GM11168 (cell line): ENCODE measurements around the gene AACS.
"Not testable (repeated sequence)": the region's sequence is repeated elsewhere in the genome, so short reads cannot be mapped to it uniquely, and the experiment has no call there.

Experiments used
- in situ Hi-C: fragments of 300-500 bp; cut with MboI; formaldehyde crosslinking; loops from one replicate; pipeline ENCODE4 v1.12.0; 2022; ENCODE audit warnings: low sequenced_read_pairs; ENCODE audit not compliant: unreplicated experiment

Gene AACS

GRCh38 chr12:125089626-125090025 is 24.4 kb downstream of the AACS start:
- in situ Hi-C loops, result no loop called here

GRCh38 chr12:125090437-125090836 is 25.2 kb downstream of the AACS start:
- in situ Hi-C loops, result no loop called here

DNA sequence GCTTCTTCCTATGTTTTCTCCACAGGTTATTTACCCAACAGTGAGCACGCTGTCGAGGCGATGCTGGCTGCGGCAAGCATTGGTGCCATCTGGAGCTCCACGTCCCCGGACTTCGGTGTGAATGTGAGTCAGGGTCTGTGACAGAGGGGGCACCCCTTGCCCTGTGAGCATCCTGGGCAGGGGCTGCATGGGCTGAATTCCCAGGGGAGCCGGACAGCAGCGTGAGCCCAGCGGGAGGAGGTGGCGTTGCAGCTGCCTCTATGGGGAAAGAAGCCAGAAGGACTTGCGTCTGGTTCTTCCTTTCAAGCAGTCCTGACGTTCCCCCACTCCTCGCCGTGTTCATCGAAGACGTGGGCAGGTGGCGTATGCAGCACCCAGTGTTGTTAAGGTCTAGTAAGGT is 26.2 kb downstream of the AACS start:
- in situ Hi-C loops, result no loop called here

DNA sequence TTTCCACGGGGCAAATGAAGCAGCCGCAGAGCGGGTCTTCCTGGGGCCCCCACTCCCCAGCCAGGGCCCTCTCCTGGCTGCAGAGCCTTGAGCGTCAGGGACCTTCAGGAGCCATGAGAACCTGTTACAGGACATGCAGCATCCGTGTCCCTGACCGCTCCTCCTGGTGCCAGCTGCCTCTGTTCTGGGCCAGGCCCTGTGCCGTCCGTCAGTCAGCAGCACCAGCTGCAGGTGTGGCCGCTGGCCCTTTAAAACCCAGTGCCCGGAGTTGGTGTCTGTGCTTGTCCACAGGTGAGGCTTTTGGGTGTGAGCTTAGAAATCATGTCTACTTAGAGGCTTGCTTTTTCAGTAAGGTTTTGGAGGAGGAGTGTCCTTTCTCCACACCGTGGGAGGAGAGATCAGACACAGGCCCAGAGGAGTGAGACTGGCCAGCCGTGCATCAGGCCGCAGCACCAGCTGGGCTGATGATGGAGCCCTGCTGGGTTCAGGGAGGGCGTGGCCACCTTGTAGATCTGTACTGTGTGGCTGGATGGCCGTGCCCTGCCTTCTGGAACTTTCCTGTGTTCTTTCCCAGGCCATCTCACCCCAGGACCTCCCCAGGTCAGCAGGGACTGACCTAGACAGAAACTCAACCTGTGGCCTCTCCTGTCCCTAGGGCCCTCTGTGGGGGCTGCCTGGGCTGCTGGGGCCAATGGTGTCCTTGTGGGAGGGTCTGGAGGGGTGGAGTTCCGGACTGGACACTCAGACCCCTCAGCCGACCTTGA is 27.1 kb downstream of the AACS start:
- in situ Hi-C loops, result no loop called here

DNA sequence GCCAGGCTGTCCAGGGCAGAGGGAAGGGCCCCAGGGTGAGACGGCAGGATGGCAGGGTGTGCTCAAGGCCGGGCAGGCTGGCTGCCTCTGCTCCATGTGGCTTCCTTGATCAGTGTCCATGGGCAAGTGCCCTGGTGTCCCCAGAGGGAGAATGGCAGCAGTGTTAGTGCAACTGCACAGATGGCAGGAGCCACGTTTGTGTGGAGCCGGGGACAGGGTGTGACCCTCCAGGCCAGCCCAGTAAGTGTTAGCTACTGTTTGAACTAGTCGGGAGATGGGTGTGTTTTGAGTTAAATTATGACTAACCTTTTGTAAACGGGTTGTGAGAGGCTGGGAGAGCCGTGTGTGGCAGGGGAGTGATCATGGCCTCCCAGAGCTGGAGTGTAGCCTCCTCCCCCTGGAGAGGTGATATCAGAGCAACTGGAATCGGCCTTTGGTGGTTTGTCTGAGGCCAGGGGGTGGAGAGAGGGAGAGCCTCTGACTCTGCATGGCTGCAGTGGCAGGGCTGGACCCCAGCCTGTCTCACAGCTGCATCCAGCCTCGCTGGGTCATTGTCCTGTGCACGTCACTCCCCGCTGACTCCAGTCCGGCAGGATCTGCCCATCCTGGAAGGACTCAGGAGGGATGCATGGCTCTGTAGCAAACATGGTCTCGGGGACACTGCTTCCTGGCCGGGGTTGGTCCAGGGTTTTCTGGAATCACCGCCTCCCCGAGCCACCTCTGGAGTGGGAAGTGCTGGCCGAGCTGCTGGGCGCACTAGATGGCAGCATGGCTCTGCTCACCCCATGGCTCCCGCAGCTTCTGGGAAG is 27.8 kb downstream of the AACS start:
- in situ Hi-C loops, result no loop called here

- in situ Hi-C loops, result no loop called here
Measured at GRCh38 chr12:125093681-125094330, 28.6 kb downstream of the AACS start.

DNA sequence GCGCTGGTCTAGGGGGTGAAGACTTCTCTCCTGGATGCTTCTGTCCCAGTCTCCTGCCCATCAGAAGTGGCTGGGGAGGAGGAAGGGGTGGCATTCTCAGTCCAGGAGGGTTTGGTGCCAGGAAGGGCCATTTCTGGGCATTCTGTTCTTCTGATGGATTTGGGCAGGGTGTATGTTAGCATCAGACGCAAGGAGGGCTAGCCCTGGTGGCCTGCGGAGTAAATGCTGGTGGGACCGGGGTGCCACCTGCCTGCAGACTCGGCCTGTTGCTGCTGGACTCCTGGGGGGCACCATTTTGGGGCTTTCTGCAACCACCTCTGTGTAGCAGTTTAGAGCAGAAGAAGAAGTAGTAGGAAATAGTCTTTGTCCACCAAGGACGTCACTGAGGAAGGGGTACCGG is 31.7 kb downstream of the AACS start:
- in situ Hi-C loops, result no loop called here

GRCh38 chr12:125097427-125097826 is 32.2 kb downstream of the AACS start:
- in situ Hi-C loops, result no loop called here

- in situ Hi-C loops, result no loop called here
Measured at GRCh38 chr12:125098676-125099408, 33.6 kb downstream of the AACS start.

DNA sequence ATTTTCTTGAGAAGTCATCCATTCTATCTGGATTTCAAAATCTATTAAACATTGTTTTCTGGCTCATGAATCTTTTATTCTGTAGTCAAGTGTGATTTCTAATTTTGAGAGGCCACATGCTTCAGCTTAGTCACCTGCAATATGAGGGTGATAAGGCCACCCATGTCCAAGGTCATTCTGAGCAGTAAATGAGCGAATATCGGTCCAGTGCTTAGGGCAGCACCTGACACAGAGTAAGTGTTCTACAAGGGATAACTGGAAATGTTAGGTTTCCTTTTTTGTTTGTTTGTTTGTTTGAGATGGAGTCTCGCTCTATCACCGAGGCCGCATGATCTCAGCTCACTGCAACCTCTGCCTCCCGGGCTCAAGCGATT is 34.2 kb downstream of the AACS start:
- in situ Hi-C loops, result no loop called here

GRCh38 chr12:125100551-125101434 is 35.6 kb downstream of the AACS start:
- in situ Hi-C loops, result no loop called here

DNA sequence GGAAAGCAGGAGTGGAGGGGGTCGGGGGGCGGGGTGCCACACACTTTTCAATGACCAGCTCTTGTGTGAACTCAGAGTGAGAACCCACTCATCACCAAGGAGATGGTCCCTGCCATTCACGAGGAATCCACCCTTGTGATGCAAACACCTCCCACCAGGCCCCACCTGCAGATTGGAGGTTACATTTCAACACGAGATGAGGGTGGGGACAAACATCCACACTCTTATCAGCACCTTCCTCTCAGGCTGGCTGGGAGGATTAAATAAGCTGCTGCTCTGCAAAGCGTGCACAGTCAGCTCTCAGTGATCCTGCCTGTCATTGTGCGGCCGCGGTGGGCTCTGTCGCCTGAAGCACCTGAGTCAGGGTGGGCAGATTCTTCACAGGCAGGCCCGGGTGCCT is 39.7 kb downstream of the AACS start:
- in situ Hi-C loops, result no loop called here

DNA sequence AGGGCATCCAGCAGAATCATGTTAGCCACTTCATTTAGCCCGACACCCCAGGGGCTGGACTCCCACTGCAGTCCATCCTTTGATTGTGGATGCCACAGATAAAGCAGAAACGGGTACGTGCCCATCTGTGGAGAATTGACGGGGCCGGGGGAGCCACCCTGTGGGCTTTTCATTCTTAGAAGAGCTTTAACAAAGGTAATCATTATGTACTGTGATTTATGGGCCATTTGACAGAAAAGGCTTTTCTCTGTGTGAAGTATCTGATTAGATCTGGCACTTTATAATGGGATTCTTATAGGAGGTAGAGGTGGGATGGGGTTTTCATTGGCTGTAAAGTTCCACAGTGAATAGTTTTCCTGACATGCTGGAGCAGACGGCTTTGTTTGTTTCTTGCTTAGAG is 40.4 kb downstream of the AACS start:
- in situ Hi-C loops, result no loop called here

GRCh38 chr12:125110641-125111360 is 45.6 kb downstream of the AACS start:
- in situ Hi-C loops, result no loop called here

DNA sequence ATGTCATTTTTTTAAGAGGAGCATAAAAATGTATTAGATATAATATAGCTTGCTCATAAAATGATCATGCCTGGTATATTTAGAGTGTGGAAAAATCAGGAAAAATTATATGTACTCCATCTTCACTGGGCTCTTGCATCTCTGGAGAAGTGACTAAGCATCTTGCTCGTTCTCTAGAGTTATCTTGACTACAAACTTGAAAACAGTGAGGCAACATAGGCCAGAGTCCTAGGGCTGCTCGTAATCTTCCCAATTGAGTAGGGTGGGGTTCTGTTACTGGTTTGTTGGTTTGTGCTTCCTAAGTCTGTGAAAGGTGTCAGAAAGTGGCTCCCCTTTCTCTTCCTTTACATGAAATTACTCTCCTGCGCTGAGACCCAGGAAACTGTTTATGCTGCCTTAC is 46.2 kb downstream of the AACS start:
- in situ Hi-C loops, result no loop called here

DNA sequence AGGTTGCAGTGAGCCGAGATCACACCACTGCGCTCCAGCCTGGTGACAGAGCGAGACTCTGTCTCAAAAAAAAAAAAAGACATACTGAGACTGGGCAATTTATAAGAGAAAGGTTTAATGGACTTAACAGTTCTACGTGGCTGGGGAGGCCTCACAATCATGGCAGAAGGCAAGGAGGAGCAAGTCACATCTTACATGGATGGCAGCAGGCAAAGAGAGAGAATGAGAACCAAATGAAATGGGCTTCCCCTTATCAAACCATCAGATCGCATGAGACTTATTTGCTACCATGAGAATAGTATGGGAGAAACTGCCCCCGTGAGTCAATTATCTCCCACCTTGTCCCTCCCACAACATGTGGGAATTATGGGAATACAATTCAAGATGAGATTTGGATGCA is 47.4 kb downstream of the AACS start:
- in situ Hi-C loops, result not testable (repeated sequence)

DNA sequence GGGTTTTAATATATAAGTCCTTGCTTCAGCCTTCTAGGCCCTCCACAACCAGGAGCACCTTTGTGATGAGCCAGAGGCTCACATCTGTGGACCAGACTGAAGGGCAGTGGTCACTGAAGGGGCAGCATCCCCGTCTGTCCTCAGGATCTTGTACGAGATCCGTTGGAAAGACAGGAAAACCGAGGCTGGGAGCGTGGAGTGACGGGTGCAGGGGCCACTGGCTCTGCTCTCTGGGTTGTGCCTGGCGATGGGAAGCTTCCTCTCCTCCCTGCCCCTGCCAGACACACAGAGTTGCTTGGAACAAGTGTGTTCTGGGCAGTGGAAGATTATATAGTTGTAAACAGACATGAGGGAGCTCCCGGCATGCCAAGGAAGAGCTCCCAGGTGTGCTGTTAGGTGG is 48.0 kb downstream of the AACS start:
- in situ Hi-C loops, result no loop called here

GRCh38 chr12:125113789-125114188 is 48.6 kb downstream of the AACS start:
- in situ Hi-C loops, result no loop called here
